GM12878 (cell line): Measurements from ENCODE around the gene TPRA1. TPM values are rescaled to one million over a fixed set of nuclear protein-coding genes. Genes with fewer than 3 reads are reported as not detected.

Experiments
- ATAC-seq: fragments of 200-7000 bp; cut with Tn5 transposase; 3 replicates; pipeline ENCODE4 v1.9.1; 2020; ENCODE audit warnings: mild to moderate bottlenecking, moderate library complexity
- BruUV-seq: library from RNA; stranded (reverse); fragments of 400-500 nt; replicated peaks from 2 replicates; lab custom pipeline; 2021; lab: Mats Ljungman, UMichigan
- CTCF ChIA-PET: fragments of 300-600 bp; sonication (Branson Sonifier 250); formaldehyde crosslinking; extraction: SDS; loops from one replicate; lab custom pipeline; 2021; ENCODE audit warnings: inconsistent platforms; lab: Yijun Ruan, JAX
- POLR2A ChIA-PET: fragments of 350-600 bp; formaldehyde crosslinking; extraction: SDS; loops from one replicate; lab custom pipeline; 2021; ENCODE audit warnings: inconsistent platforms; lab: Charles Lee
- RAD21 ChIA-PET: fragments of 300-600 bp; sonication (Branson Sonifier 250); formaldehyde crosslinking; loops from one replicate; lab custom pipeline; 2023; ENCODE audit warnings: antibody characterized with exemption; ENCODE audit not compliant: unreplicated experiment; lab: Charles Lee
- SMC1A ChIA-PET: fragments of 300-600 bp; sonication (Branson Sonifier 250); formaldehyde crosslinking; loops from one replicate; lab custom pipeline; 2023; ENCODE audit not compliant: unreplicated experiment, uncharacterized antibody; lab: Charles Lee
- DNase-seq: peaks from one replicate; pipeline ENCODE4 v3.0.0-alpha.2; 2011; ENCODE audit warnings: low read depth, low spot score
- FAIRE-seq: peaks from 3 replicates; lab custom pipeline; 2011; peaks lifted over from hg19 to GRCh38; lab: Jason Lieb, UNC
- H2AFZ ChIP-seq: 2 replicates; pipeline ENCODE4 v1.6.0; 2011; ENCODE audit warnings: low read depth, low read length, control low read depth; ENCODE audit not compliant: control insufficient read depth
- H3K27ac ChIP-seq: 2 replicates; pipeline ENCODE4 v1.5.1; 2011; ENCODE audit warnings: control low read depth; ENCODE audit not compliant: control insufficient read depth, insufficient read depth
- H3K27me3 ChIP-seq, 2 experiments: replicated peaks in 1 of 2; 2 replicates each; pipeline versions ENCODE4 v1.6.0 to v1.6.1; 2011; ENCODE audit warnings: low read length in 1 of 2; ENCODE audit not compliant: control insufficient read depth in 2 of 2, insufficient read depth in 2 of 2
- H3K36me3 ChIP-seq, 2 experiments: 2 replicates each; pipeline ENCODE4 v1.5.1; 2011; ENCODE audit warnings: low read length in 1 of 2; ENCODE audit not compliant: control insufficient read depth in 2 of 2, insufficient read depth in 2 of 2
- H3K4me1 ChIP-seq: 2 replicates; pipeline ENCODE4 v1.6.1; 2011; ENCODE audit warnings: mild to moderate bottlenecking, low read length, moderate library complexity, mixed read lengths; ENCODE audit not compliant: control insufficient read depth, insufficient read depth
- H3K4me2 ChIP-seq: 2 replicates; pipeline ENCODE4 v1.6.0; 2011; ENCODE audit warnings: control low read depth; ENCODE audit not compliant: control insufficient read depth, insufficient read depth
- H3K4me3 ChIP-seq: fragments of 200-600 bp; sonication (generic); 2 replicates; pipeline ENCODE4 v1.5.1; 2016
- H3K79me2 ChIP-seq: 2 replicates; pipeline ENCODE4 v1.6.0; 2011; ENCODE audit warnings: low read length; ENCODE audit not compliant: control insufficient read depth, insufficient read depth
- H3K9ac ChIP-seq: 2 replicates; pipeline ENCODE4 v1.8.0; 2011; ENCODE audit warnings: low read length, control low read depth, mixed read lengths; ENCODE audit not compliant: control insufficient read depth, insufficient read depth
- H3K9me3 ChIP-seq: replicated peaks from 3 replicates; pipeline ENCODE4 v1.5.1; 2011; ENCODE audit warnings: mild to moderate bottlenecking, low read length; ENCODE audit not compliant: control insufficient read depth, insufficient read depth
- H4K20me1 ChIP-seq: 2 replicates; pipeline ENCODE4 v1.6.0; 2011; ENCODE audit not compliant: control insufficient read depth, insufficient read depth
- CREM ChIP-seq: IDR thresholded peaks from 2 replicates; pipeline ENCODE4 v1.6.1; 2014; ENCODE audit warnings: antibody characterized with exemption, low read depth
- PAX8 ChIP-seq: fragments of 450-650 bp; IDR thresholded peaks from 2 replicates; pipeline ENCODE4 v1.6.1; 2017; ENCODE audit warnings: mild to moderate bottlenecking, moderate library complexity
- SMARCA5 ChIP-seq: fragments of 450-650 bp; IDR thresholded peaks from 2 replicates; pipeline ENCODE4 v1.6.1; 2017; ENCODE audit warnings: mild to moderate bottlenecking
- WGBS: methylation state at CpG from one replicate; pipeline ENCODE4 v1.1.6; 2016; ENCODE audit warnings: low lambda C conversion rate; ENCODE audit not compliant: insufficient replicate concordance, insufficient coverage; ENCODE audit errors: missing lambda C conversion rate; 5-methylcytosine and 5-hydroxymethylcytosine counted together
- in situ Hi-C: fragments of 300-500 bp; cut with MboI; formaldehyde crosslinking; loops from 9 replicates; pipeline ENCODE4 v1.14.3; 2018; ENCODE audit warnings: mixed read lengths
- intact Hi-C: fragments of 100-400 bp; cut with micrococcal nuclease; formaldehyde crosslinking; loops from one replicate; pipeline ENCODE4 v1.14.2; 2022; ENCODE audit not compliant: unreplicated experiment
- polyA plus RNA-seq, 11 experiments: library from polyadenylated mRNA; depleted of rRNA in 4 of 11; unstranded in 6 of 11; stranded (reverse) in 5 of 11; fragments of >200 nt; fragmentation: Nextera tagmentation in 4 of 11; fragmentation: Illumina TruSeq in 1 of 11; extraction: Ambion mirVana in 4 of 11; extraction: Trizol in 1 of 11; gene quantifications; 1 replicate in 1 of 11; 2 replicates in 10 of 11; pipeline versions ENCODE4 v1.2.1 to v1.2.3, GENCODE V29; 2011 to 2016; ENCODE audit warnings: inconsistent platforms in 2 of 11, missing spikeins in 2 of 11, low read depth in 1 of 11
- total RNA-seq, 4 experiments: library from RNA; depleted of rRNA in 3 of 4; stranded (reverse); fragments of >200 nt in 3 of 4; fragmentation: Illumina TruSeq in 1 of 4; extraction: Trizol in 1 of 4; gene quantifications; 2 replicates each; pipeline versions ENCODE4 v1.2.1 to v1.2.3, GENCODE V29; 2013 to 2021
- TF ChIP-seq, protein P1 (sequence below): fragments of 150-350 bp; IDR thresholded peaks from 2 replicates; pipeline ENCODE4 v1.6.1; 2014; ENCODE audit warnings: mild to moderate bottlenecking, low read depth, low read length

Gene TPRA1
- total and polyA plus RNA-seq, 10 of the 15 experiments (the other 5 are each of a cell fraction or from before 2014, with no cell fraction given): 1.8 to 39.6 (median 26.6) TPM

DNA sequence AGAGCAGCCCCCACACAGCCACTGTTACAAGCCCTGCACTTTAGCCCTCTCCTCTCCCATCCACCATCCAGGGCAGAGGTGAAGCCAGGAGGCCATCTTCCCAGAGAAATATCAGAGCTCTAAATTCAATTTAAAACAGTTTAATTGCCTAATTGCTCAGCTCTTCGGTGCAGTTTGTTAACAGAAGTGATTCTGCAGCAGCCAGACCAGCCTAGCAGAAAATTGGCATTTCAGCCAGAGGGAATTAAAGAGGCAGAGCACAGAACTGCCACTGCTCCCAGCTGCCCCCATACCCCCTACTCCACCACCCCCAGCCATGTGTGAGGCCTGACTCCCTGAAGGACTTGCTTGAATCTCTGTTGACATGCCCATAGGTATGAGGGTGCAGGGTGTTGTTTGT is 38.5 kb downstream of the TPRA1 start:
- intact Hi-C loops (no loop called here), in situ Hi-C loops (no loop called here)
- H2AFZ ChIP-seq: no peak overlapping the region
- H4K20me1 ChIP-seq: no peaks in the 10 kb centered on the region
- no peaks in the 10 kb centered on the region for H3K79me2 ChIP-seq
- H3K9ac ChIP-seq: no peak overlapping the region
- no peaks in the 10 kb centered on the region for H3K36me3 ChIP-seq
- POLR2A ChIA-PET: no interaction called here
- CTCF ChIA-PET: no interaction called here
- H3K4me2 ChIP-seq: no peak overlapping the region
- RAD21 ChIA-PET: no interaction called here
- DNase-seq (no peak), FAIRE-seq (no peak), ATAC-seq (no peak)
- H3K27me3 ChIP-seq: peaks cover 0 to 2% of the 10 kb centered on the region in 2 experiments; a peak in 3 of 4 replicates
- WGBS: 0% methylated on average over 1 of the region's 1 CpG
- no peak overlapping the region for H3K4me3 ChIP-seq
- no peaks in the 10 kb centered on the region for H3K4me1 ChIP-seq
- H3K9me3 ChIP-seq: no peaks in the 10 kb centered on the region
- SMC1A ChIA-PET: no interaction called here
- no peak overlapping the region for H3K27ac ChIP-seq
- BruUV-seq: no TSS peak
- no peak for TF ChIP-seq SMARCA5
- TF ChIP-seq, protein P1, sequence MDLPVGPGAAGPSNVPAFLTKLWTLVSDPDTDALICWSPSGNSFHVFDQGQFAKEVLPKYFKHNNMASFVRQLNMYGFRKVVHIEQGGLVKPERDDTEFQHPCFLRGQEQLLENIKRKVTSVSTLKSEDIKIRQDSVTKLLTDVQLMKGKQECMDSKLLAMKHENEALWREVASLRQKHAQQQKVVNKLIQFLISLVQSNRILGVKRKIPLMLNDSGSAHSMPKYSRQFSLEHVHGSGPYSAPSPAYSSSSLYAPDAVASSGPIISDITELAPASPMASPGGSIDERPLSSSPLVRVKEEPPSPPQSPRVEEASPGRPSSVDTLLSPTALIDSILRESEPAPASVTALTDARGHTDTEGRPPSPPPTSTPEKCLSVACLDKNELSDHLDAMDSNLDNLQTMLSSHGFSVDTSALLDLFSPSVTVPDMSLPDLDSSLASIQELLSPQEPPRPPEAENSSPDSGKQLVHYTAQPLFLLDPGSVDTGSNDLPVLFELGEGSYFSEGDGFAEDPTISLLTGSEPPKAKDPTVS: no peak

DNA sequence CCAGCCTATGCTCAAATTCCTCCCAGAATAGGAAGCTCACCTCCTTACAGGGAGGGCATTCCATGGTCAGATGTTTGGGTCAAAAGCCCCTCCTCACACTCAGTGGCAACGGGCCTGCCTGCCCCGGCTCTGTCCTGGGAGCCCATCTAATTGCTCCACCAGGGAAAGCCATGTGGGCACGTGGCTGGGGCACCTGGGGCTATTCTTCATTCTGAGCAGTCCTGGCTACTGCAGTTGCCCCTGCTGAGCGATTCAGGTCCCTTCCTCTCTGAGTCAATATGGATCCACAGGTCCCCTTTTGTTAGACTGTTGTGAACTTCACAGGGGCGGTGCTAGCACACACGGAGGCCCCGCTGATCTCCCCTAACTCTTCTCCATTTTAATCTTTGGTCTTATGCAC is 39.4 kb downstream of the TPRA1 start:
- ChIA-PET RAD21 (no interaction called here), CTCF (no interaction called here), POLR2A (no interaction called here), SMC1A (no interaction called here)
- DNase-seq (no peak), FAIRE-seq (no peak), ATAC-seq (no peak)
- H3K27me3 ChIP-seq: peaks cover 0 to 2% of the 10 kb centered on the region in 2 experiments; a peak in 3 of 4 replicates
- no peak overlapping the region for H3K4me2 ChIP-seq
- no peaks in the 10 kb centered on the region for H4K20me1 ChIP-seq
- no peak overlapping the region for H2AFZ ChIP-seq
- no peaks in the 10 kb centered on the region for H3K79me2 ChIP-seq
- no peaks in the 10 kb centered on the region for H3K9me3 ChIP-seq
- no peak overlapping the region for H3K9ac ChIP-seq
- H3K4me3 ChIP-seq: no peak overlapping the region
- intact Hi-C loops: no loop called here
- H3K36me3 ChIP-seq: no peaks in the 10 kb centered on the region
- H3K4me1 ChIP-seq: no peaks in the 10 kb centered on the region
- H3K27ac ChIP-seq: no peak overlapping the region
- WGBS: 28% methylated on average over 7 of the region's 7 CpGs
- in situ Hi-C loops: no loop called here
- BruUV-seq: no TSS peak
- TF ChIP-seq PAX8 (no peak), CREM (no peak)
